Endothelial cell of umbilical vein (primary cell): ENCODE data around the gene RBM20.
"Not testable (repeated sequence)": the region's sequence is repeated elsewhere in the genome, so short reads cannot be mapped to it uniquely, and the experiment has no call there.

ENCODE experiments used
- CTCF ChIP-seq, 2 donors: IDR thresholded peaks; 1 replicate in 1 of 2; 2 replicates in 1 of 2; pipeline ENCODE4 v1.5.1; 2011; ENCODE audit warnings: low read length in 2 of 2, mild to moderate bottlenecking in 2 of 2, moderate library complexity in 2 of 2, control low read depth in 1 of 2, inconsistent platforms in 1 of 2, low read depth in 1 of 2; ENCODE audit not compliant: insufficient read depth in 1 of 2; ENCODE audit errors: extremely low read depth in 1 of 2
- EZH2 ChIP-seq: IDR thresholded peaks from 2 replicates; pipeline ENCODE4 v1.6.1; 2012; ENCODE audit warnings: borderline replicate concordance, low read depth, mild to moderate bottlenecking, moderate library complexity, low read length, inconsistent platforms; ENCODE audit not compliant: severe bottlenecking
- FOS ChIP-seq: IDR thresholded peaks from 2 replicates; pipeline ENCODE4 v1.6.1; 2011; ENCODE audit warnings: mild to moderate bottlenecking, low read length, moderate library complexity, borderline replicate concordance; ENCODE audit not compliant: insufficient read depth
- JUN ChIP-seq: IDR thresholded peaks from 2 replicates; pipeline ENCODE4 v1.6.1; 2011; ENCODE audit warnings: borderline replicate concordance, low read depth; ENCODE audit not compliant: insufficient read length, insufficient read depth
- MYC ChIP-seq: IDR thresholded peaks from one replicate; pipeline ENCODE4 v1.6.1; 2011; ENCODE audit warnings: mild to moderate bottlenecking, low read depth, low read length
- POLR2A ChIP-seq: IDR thresholded peaks from 2 replicates; pipeline ENCODE4 v1.6.1; 2012; ENCODE audit warnings: low read depth, mild to moderate bottlenecking, control low read depth, low read length
- POLR2AphosphoS5 ChIP-seq: IDR thresholded peaks from 2 replicates; pipeline ENCODE4 v1.6.1; 2012; ENCODE audit warnings: low read depth, mild to moderate bottlenecking, control low read depth, low read length, moderate library complexity; ENCODE audit not compliant: insufficient read depth
- TF ChIP-seq, protein P1 (sequence below): IDR thresholded peaks from 2 replicates; pipeline ENCODE4 v1.6.1; 2011; ENCODE audit not compliant: insufficient read depth, insufficient read length

DNA sequence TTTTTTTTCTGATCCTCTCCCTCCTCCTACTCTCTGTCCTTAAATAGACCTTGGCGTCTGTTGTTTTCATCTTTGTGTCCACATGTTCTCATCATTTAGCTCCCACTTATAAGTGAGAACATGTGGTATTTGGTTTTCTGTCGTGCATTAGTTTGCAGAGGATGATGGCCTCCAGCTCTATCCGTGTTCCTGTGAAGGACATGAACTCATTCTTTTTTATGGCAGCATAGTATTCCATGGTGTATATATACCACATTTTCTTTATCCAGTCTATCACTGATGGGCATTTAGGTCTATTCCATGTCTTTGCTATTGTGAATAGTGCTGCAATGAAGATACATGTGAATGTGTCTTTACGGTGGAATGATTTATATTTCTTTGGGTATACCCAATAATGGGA lies 20.8 kb upstream of the RBM20 start:
- TF ChIP-seq, protein P1, sequence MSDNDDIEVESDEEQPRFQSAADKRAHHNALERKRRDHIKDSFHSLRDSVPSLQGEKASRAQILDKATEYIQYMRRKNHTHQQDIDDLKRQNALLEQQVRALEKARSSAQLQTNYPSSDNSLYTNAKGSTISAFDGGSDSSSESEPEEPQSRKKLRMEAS: not testable (repeated sequence)
- TF ChIP-seq EZH2; CTCF (IDR thresholded peaks at IDR 0.05; ENCODE audit: extremely low read depth in 1 of 2, insufficient read depth in 1 of 2, low read depth in 1 of 2, low read length in 2 of 2); POLR2A; MYC; POLR2AphosphoS5; JUN; FOS: not testable (repeated sequence)
